ENCODE measurements around the gene LIMCH1.

DNA sequence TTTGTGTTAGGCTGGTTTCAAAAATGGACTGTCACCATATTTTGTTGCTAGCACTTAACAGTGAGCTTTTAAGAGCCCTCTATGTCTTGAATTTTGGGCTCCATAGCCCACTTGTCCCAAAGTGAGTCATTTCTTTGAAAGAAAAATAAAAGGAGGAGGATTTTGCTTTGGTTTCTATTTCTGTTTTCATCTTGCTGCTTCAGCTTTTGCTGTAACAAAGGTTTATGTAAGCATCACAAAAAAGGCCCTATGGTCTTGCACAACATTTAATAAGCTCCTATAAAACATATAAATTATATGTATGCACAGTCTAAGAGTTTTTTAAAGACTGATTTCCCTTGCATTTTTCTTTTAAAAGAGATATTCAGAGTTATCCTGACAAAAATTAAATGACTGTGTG, 105.4 kb downstream of the LIMCH1 start:
- TF ChIP-seq POLR2AphosphoS5 (IDR thresholded peaks at IDR 0.05; ENCODE audit: borderline replicate concordance, low read depth, low read length) (no peak), EZH2 (IDR thresholded peaks at IDR 0.05) (no peak), FOXP2 (optimal IDR thresholded peaks at IDR 0.05; ENCODE audit: control extremely low read depth, extremely low read length, insufficient read depth) (no peak)
